Measurements from ENCODE around the gene C22orf15. TPM values are rescaled to one million over a fixed set of nuclear protein-coding genes. Genes with fewer than 3 reads are reported as not detected.

The C22orf15 gene
- total RNA-seq, 1 donor = 0.18 TPM

DNA sequence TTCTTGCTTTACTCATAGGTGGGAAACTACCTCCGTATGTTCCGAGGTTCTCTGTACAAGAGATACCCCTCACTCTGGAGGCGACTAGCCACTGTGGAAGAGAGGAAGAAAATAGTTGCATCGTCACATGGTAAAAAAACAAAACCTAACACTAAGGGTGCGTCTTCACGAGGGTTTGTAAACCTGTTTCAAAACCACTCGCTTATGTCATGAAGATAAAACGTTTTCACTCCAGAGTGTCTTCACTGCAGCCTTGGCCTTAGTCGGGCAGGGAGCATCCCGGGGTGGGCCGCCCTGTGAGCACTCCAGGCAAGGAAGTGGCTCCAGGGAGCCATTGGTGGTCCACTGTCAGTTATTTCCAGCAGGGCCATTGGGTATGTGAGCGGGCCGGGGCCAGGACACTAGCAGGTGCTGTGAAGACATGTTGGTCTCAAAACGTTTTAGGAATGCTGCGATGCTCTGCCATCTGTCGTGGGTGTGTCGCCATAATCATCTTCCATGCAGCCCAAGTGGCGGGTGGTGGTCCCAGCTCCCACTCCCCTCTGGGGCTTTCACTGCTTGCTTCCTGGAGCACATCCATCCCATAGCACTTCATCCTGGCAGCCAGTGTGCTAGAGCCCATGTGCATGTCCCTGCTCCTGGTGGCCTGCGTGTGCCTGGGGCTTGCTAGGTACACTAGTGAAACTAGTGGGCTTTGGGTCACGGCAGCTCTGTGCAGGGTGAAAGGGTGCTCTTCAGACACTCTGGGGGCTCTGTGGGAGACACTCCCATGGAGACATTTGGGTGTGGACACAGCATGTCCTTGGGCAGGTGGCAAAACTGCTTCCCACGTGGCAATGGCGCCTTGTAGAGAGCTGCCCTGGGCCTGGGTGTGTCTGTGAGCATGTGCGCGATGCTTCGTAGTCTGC, 29.2 kb downstream of the C22orf15 start:
- no peak overlapping the region for H3K4me3 ChIP-seq (ENCODE audit: low read depth, low read length)
- no peak for DNase-seq (ENCODE audit: low read depth)
- TF ChIP-seq, protein P1, sequence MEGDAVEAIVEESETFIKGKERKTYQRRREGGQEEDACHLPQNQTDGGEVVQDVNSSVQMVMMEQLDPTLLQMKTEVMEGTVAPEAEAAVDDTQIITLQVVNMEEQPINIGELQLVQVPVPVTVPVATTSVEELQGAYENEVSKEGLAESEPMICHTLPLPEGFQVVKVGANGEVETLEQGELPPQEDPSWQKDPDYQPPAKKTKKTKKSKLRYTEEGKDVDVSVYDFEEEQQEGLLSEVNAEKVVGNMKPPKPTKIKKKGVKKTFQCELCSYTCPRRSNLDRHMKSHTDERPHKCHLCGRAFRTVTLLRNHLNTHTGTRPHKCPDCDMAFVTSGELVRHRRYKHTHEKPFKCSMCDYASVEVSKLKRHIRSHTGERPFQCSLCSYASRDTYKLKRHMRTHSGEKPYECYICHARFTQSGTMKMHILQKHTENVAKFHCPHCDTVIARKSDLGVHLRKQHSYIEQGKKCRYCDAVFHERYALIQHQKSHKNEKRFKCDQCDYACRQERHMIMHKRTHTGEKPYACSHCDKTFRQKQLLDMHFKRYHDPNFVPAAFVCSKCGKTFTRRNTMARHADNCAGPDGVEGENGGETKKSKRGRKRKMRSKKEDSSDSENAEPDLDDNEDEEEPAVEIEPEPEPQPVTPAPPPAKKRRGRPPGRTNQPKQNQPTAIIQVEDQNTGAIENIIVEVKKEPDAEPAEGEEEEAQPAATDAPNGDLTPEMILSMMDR (IDR thresholded peaks at IDR 0.05; ENCODE audit: insufficient read depth, low read length) = no peak

DNA sequence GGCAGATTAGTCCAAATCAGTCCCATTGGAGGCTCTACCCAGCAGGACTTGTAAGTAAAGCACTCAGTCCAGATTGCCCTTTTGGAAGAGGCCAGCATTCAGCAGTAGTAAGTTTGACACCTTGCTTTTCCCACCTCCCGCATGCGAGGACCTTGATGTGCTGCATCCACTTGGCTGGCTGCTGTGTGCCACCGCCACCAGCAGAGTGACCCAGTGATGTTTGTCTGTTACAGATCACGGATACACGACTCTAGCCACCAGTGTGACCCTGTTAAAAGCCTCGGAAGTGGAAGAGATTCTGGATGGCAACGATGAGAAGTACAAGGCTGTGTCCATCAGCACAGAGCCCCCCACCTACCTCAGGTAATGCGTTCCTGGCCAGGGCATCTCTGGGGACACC, 30.5 kb downstream of the C22orf15 start:
- TF ChIP-seq, protein P1 (IDR thresholded peaks at IDR 0.05; ENCODE audit: insufficient read depth, low read length) = no peak
- DNase-seq (ENCODE audit: low read depth) = no peak
- no peak overlapping the region for H3K4me3 ChIP-seq (ENCODE audit: low read depth, low read length)

DNA sequence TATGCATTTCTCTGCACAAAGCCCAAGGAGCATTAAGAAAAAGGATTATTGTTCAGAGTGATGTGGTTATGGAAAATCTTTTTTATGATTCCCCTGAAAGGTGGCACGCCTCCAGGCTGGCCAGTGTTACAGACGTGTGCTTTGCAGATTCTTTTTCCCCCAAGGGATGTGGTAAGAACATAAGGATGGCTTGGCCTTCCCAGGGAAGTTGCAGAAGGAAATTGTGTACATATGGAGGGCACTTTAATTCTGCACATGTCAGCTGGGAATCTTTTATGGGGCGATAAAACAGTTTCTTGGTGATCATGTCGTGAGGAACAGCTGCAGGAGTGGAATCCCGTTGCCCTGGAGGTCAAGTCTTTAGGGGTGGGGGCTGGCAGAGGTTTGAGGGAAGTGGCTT, 33.7 kb downstream of the C22orf15 start:
- no peak overlapping the region for H3K4me3 ChIP-seq (ENCODE audit: low read depth, low read length)
- no peak for DNase-seq (ENCODE audit: low read depth)
- TF ChIP-seq, protein P1 (IDR thresholded peaks at IDR 0.05; ENCODE audit: insufficient read depth, low read length) = no peak

DNA sequence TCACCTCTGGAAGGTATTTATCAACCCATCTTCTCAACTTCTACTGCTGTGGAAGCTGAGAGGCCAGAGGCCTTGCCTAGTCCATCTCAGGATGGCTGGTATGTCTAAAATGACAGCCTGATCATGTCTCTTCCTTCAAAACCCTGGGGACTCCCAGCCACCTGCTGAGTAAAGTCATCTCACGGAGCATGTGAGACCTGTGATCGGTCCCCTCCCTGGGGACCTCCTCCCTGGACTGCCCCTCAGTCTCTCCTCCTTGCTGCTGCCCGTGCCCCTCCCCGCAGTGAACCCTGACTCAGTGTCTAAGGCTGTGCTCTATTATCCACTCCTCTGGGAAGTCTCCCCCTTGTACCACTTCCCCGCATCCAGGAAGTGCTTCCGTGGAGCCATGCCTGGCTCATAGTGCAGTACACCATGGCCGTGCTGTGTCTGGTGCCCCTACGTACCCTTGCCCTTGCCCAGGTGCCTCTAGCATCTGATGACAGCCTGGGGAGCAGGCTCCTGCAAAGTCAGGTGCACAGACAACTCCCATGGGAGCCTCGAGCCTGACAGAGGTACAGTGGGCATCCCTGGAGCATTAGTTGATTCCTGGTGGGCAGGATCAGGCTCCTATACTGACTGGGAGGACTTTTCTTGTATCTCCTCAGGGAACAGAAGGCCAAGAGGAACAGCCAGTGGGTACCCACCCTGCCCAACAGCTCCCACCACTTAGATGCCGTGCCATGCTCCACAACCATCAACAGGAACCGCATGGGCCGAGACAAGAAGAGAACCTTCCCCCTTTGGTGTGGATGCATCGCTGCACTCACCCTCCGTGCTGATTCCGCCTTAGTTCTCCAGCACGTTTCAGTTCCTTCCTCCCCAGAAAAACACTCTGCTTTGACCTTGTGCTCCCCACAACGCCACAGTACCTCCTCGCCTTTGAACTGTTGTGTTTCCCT, 37.8 kb downstream of the C22orf15 start:
- no peak overlapping the region for H3K4me3 ChIP-seq (ENCODE audit: low read depth, low read length)
- no peak for DNase-seq (ENCODE audit: low read depth)
- TF ChIP-seq, protein P1 (IDR thresholded peaks at IDR 0.05; ENCODE audit: insufficient read depth, low read length) = no peak

DNA sequence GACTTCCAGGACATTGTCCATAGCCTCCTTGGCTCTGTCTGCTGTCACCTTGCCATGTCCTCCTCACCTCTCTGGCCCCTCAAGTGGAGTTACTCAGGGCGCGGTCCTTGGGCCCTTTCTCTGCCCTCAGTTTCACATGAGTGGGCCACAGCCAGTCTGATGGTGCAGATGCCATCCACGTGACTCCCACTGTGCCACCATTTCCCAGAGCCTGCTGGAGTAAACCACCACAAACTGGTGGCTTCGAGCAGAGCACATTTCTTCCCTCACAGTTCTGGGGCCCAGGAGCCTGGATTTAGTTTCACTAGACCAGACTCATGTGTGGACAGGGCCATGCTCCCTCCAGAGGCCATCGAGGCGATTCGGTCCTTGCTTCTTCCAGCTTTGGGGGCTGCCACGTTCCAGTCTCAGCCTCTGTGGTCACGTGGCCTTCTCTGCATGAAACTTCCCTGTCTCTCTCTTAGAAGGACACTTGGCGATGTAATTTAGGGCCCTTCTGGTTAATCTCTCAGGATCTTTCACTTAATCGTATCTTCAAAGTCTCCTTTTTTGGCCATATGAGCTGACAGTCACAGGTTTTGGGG, 38.5 kb downstream of the C22orf15 start:
- H3K4me3 ChIP-seq (ENCODE audit: low read depth, low read length) = no peak overlapping the region
- TF ChIP-seq, protein P1 (IDR thresholded peaks at IDR 0.05; ENCODE audit: insufficient read depth, low read length) = no peak
- DNase-seq (ENCODE audit: low read depth) = no peak

DNA sequence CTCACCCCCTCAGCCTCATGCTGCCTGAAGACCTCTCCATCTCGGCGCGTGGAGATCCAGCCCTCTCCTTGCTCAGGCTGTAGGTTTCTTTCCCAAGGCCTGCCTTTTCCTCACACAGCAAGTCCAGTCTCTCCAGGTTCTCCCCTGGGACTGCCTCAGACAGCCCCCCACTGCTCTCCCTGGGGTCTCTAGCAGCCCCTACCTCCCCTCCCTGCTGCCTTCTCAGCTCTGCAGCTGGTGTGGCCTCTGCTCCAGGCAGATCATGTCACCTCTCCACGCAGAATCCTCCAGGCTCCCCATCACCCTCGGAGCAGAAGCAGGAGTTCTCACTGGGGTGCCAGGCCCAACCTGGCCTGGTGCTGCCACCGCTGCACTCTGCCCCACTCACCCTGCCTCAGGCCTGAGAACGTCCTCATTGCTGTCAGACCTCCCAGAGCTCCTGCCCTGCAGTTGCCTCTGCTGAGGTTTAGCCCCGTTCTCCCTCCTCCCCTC, 39.1 kb downstream of the C22orf15 start:
- DNase-seq (ENCODE audit: low read depth) = no peak
- H3K4me3 ChIP-seq (ENCODE audit: low read depth, low read length) = no peak overlapping the region
- TF ChIP-seq, protein P1 (IDR thresholded peaks at IDR 0.05; ENCODE audit: insufficient read depth, low read length) = no peak
